ENCODE measurements around the gene CDH6.

CDH6 gene

DNA sequence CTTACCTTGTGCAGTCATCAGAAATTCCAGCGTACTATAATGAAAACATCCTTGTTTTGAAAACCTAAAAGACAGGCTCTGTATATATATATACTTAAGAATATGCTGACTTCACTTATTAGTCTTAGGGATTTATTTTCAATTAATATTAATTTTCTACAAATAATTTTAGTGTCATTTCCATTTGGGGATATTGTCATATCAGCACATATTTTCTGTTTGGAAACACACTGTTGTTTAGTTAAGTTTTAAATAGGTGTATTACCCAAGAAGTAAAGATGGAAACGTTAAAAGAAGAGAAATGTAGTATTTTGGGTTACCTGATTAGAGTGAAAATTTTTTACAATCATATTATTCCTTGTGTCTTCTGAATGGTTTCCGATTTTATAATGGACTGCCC lies 131.4 kb downstream of the CDH6 start:
- Histone ChIP-seq H3K27me3 (ENCODE audit: control insufficient read depth, insufficient read depth, low read length) (no peaks in the 10 kb centered on the region), H3K9ac (ENCODE audit: low read length) (no peak overlapping the region), H3K9me3 (ENCODE audit: control insufficient read depth, insufficient read depth, low read depth, low read length) (no peaks in the 10 kb centered on the region), H3K36me3 (ENCODE audit: control insufficient read depth, insufficient read depth, low read length) (no peaks in the 10 kb centered on the region), H3K27ac (ENCODE audit: low read depth, low read length) (no peak overlapping the region), H3K4me3 (ENCODE audit: low read depth, low read length) (no peak overlapping the region), H3K4me1 (ENCODE audit: control insufficient read depth, insufficient read depth, low read length) (no peaks in the 10 kb centered on the region)

DNA sequence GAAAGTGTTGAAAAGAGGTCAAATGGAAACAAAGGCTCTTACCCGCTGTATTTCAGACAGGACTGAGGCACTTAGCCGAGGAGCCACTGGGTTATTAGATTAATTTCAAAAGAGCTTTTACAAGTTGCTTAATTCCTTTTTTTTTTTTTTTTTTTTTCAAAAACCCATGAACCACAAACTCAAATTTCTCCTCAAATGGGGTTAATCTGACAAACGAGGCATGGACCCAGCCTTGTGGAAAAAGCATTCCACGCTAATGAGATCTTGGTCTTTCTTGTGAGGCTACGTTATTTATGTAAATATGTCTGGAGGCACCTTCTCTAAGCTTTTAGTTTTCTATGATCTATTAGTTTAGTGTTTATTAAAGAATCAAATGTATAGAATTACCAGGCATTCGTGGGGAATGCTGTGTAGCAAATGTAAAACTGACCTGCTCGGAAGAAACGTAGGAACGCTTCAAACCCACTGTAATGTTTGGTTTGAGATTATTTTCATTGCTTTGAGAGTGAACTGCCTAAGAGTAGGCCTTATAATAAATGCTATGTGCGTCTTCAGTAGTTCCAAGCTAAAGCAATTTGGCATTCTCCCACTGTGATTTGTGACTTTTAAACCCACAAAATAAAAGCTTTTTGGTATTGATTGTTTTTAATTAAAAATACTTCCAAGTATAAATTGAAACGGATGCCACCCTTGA lies 134.7 kb downstream of the CDH6 start:
- H3K4me3 ChIP-seq (ENCODE audit: low read depth, low read length) = no peak overlapping the region
- no peaks in the 10 kb centered on the region for H3K36me3 ChIP-seq (ENCODE audit: control insufficient read depth, insufficient read depth, low read length)
- H3K9ac ChIP-seq (ENCODE audit: low read length) = no peak overlapping the region
- no peak overlapping the region for H3K27ac ChIP-seq (ENCODE audit: low read depth, low read length)
- no peaks in the 10 kb centered on the region for H3K4me1 ChIP-seq (ENCODE audit: control insufficient read depth, insufficient read depth, low read length)
- no peaks in the 10 kb centered on the region for H3K27me3 ChIP-seq (ENCODE audit: control insufficient read depth, insufficient read depth, low read length)
- no peaks in the 10 kb centered on the region for H3K9me3 ChIP-seq (ENCODE audit: control insufficient read depth, insufficient read depth, low read depth, low read length)

DNA sequence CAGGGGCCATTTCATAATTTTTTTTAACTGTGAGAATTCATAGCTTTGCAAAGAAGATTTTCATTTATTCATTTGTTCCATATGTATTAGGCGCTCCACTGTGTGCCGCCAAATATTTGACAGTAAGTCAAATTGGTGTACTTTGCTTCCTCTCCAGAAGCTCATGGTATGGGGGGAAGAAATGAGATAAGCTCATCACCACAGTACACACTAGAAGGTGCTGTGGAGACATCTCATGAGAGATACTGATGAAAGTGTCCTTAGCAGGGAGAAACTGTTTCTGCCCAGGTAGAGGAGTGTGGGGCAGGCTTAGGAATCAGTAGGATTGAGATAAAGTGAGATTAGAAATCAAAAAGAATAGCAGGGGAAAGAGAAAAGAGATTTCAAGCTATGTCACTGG lies 136.2 kb downstream of the CDH6 start:
- Histone ChIP-seq H3K36me3 (ENCODE audit: control insufficient read depth, insufficient read depth, low read length) (no peaks in the 10 kb centered on the region), H3K9me3 (ENCODE audit: control insufficient read depth, insufficient read depth, low read depth, low read length) (no peaks in the 10 kb centered on the region)

DNA sequence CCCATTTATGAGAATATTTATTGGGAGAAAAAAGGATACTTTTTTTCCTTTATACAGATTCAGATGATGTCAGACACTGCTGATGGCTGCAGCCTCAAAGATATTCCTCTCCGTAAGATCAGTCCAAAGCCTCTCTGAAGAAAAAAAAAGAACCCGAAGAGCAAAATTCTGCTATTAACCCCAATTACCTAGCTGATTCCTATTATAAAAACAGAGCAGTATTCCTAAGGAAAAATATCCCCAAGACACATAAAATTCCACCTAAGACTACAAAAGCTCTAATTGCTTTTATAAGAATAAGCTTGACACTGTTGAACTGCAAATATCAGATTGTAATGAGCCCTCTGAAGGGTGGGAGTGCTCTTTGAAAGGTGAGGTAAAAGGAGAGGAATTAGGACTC lies 138.7 kb downstream of the CDH6 start:
- Histone ChIP-seq H3K9ac (ENCODE audit: low read length) (no peak overlapping the region), H3K36me3 (ENCODE audit: control insufficient read depth, insufficient read depth, low read length) (no peaks in the 10 kb centered on the region), H3K4me1 (ENCODE audit: control insufficient read depth, insufficient read depth, low read length) (no peaks in the 10 kb centered on the region), H3K27me3 (ENCODE audit: control insufficient read depth, insufficient read depth, low read length) (no peaks in the 10 kb centered on the region), H3K9me3 (ENCODE audit: control insufficient read depth, insufficient read depth, low read depth, low read length) (no peaks in the 10 kb centered on the region), H3K27ac (ENCODE audit: low read depth, low read length) (no peak overlapping the region), H3K4me3 (ENCODE audit: low read depth, low read length) (no peak overlapping the region)

More for the DNA sequence above, 136.2 kb downstream of the CDH6 start:
- Histone ChIP-seq H3K27ac (ENCODE audit: low read depth, low read length) (no peak overlapping the region), H3K4me3 (ENCODE audit: low read depth, low read length) (no peak overlapping the region), H3K9ac (ENCODE audit: low read length) (no peak overlapping the region), H3K27me3 (ENCODE audit: control insufficient read depth, insufficient read depth, low read length) (no peaks in the 10 kb centered on the region), H3K4me1 (ENCODE audit: control insufficient read depth, insufficient read depth, low read length) (no peaks in the 10 kb centered on the region)

DNA sequence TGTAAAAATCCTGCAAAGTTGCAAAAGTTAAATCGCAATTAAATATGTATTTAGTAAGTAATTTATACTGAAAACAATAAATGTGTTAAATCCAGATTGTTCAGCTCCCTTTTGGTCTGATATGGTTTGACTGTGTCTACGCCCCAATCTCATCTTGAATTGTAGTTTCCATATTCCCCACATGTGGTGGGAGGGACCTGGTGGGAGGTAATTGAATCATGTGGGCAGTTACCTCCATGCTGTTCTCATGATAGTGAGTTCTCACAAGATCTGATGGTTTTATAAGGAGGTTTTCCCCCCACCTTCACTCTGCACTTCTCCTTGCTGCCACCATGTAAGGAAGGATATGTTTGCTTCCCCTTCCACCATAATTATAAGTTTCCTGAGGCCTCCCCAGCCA lies 140.0 kb downstream of the CDH6 start:
- H3K27me3 ChIP-seq (ENCODE audit: control insufficient read depth, insufficient read depth, low read length) = no peaks in the 10 kb centered on the region
- H3K9me3 ChIP-seq (ENCODE audit: control insufficient read depth, insufficient read depth, low read depth, low read length) = no peaks in the 10 kb centered on the region
- H3K4me3 ChIP-seq (ENCODE audit: low read depth, low read length) = no peak overlapping the region
- H3K9ac ChIP-seq (ENCODE audit: low read length) = no peak overlapping the region
- no peaks in the 10 kb centered on the region for H3K36me3 ChIP-seq (ENCODE audit: control insufficient read depth, insufficient read depth, low read length)
- H3K27ac ChIP-seq (ENCODE audit: low read depth, low read length) = no peak overlapping the region
- no peaks in the 10 kb centered on the region for H3K4me1 ChIP-seq (ENCODE audit: control insufficient read depth, insufficient read depth, low read length)

DNA sequence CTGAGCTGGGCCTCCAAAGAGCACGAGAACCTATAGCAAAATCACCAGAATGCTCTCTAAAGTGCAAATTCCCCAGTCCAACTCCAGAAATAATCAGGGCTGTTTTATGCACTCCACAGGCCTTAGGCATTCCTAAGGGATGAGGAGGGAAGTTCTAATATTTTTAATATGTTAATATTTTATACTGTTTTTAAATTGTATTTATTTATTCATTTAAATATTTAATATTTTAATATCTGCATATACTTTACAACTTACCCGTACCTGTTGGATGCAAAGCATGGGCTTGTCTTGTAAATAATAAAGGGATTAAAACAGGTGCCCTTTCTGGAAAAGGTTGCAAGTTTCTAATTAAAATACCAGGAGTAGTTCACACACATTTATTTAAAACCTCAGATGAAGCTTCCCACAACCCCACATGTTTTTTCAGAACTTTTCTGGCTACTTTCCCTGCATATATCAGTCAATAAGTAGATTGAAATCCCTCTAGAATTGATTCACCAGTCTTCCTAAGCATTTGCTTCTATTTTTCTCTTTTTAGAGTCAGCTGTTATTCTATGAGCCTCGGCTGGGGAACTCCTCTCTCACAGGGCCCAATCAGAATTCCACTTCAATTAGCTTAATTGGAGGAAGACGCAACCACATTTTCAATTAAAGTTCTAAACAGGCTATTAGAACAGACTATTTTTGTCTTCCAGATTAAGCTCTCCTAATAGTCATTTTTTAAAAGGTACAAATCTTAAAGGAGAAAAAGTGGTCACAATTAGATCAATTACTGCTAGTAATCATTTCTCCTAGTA lies 140.8 kb downstream of the CDH6 start:
- Histone ChIP-seq H3K9ac (ENCODE audit: low read length) (no peak overlapping the region), H3K4me1 (ENCODE audit: control insufficient read depth, insufficient read depth, low read length) (no peaks in the 10 kb centered on the region), H3K36me3 (ENCODE audit: control insufficient read depth, insufficient read depth, low read length) (no peaks in the 10 kb centered on the region), H3K27ac (ENCODE audit: low read depth, low read length) (no peak overlapping the region), H3K9me3 (ENCODE audit: control insufficient read depth, insufficient read depth, low read depth, low read length) (no peaks in the 10 kb centered on the region), H3K27me3 (ENCODE audit: control insufficient read depth, insufficient read depth, low read length) (no peaks in the 10 kb centered on the region), H3K4me3 (ENCODE audit: low read depth, low read length) (no peak overlapping the region)

DNA sequence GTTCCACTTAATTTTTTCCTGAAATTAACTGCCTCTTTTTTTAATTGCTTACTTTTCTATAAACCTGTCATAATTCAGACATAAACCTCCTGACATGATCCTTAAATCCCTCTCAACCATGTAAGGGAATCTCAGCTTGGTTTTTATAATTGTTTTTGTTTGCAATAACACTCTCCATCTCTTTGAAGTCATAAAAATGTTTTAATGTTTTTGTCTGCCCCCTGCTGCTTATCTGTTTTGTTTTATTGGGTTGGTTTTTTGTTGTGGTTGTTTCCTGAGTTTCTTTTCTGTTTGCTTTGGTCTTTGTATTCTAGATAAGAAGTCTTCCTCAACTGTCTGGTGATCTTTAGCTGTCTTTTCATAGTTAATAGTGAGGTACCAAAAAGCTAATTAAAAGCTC lies 142.0 kb downstream of the CDH6 start:
- H3K36me3 ChIP-seq (ENCODE audit: control insufficient read depth, insufficient read depth, low read length) = no peaks in the 10 kb centered on the region
- no peaks in the 10 kb centered on the region for H3K4me1 ChIP-seq (ENCODE audit: control insufficient read depth, insufficient read depth, low read length)
- no peak overlapping the region for H3K27ac ChIP-seq (ENCODE audit: low read depth, low read length)
- H3K4me3 ChIP-seq (ENCODE audit: low read depth, low read length) = no peak overlapping the region
- no peaks in the 10 kb centered on the region for H3K9me3 ChIP-seq (ENCODE audit: control insufficient read depth, insufficient read depth, low read depth, low read length)
- no peak overlapping the region for H3K9ac ChIP-seq (ENCODE audit: low read length)
- no peaks in the 10 kb centered on the region for H3K27me3 ChIP-seq (ENCODE audit: control insufficient read depth, insufficient read depth, low read length)

DNA sequence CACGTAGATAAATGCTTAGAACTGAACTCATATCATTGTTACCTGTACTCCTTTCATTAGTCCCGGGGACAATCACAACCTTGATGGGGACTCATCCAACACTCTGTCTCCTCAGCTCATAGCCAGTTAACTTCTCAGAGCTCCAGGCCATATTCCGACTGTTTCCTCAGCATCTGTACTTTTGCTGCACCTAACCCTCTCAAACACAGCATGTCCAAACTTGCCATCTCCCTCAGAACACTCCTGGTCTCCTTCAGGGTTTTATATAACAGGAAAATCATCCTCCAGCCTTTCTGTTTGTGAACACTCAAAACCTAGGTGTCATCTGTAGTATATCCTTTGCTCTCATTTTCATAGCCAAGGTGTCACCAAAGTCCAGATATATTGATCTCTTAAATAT lies 150.5 kb downstream of the CDH6 start:
- Histone ChIP-seq H3K4me3 (ENCODE audit: low read depth, low read length) (no peak overlapping the region), H3K4me1 (ENCODE audit: control insufficient read depth, insufficient read depth, low read length) (no peaks in the 10 kb centered on the region), H3K36me3 (ENCODE audit: control insufficient read depth, insufficient read depth, low read length) (no peaks in the 10 kb centered on the region), H3K9ac (ENCODE audit: low read length) (no peak overlapping the region), H3K27ac (ENCODE audit: low read depth, low read length) (no peak overlapping the region), H3K9me3 (ENCODE audit: control insufficient read depth, insufficient read depth, low read depth, low read length) (peaks cover 6% of the 10 kb centered on the region; the same call in 1 of the 2 replicates), H3K27me3 (ENCODE audit: control insufficient read depth, insufficient read depth, low read length) (no peaks in the 10 kb centered on the region)

DNA sequence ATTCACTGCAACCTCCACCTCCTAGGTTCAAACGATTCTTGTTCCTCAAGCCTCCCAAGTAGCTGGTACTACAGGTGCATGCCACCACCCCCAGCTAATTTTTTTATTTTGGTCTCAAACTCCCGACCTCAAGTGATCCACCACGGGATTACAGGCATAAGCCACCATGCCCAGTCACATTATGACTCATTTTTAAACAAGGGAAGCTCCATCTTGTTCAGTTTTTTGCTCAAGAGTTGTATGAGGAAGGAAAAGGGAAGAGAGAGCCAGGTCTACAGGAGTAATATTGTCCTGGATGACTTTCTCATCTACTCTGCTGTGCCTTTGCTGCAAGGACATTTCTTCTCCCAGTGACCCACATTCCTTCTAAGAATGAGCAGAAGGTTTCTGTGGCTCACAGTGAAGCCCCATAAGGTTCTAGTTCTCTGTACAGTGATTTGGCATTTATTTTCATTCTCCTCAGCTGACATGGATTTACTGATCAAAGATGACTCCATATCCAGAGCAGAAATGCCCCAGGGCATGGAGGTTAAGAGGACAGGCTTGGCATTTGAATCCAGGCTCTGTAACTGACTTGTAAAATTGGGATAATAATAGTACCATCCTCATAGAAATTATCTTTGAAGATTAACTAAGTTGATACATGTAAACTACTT lies 153.5 kb downstream of the CDH6 start:
- Histone ChIP-seq H3K27me3 (ENCODE audit: control insufficient read depth, insufficient read depth, low read length) (no peaks in the 10 kb centered on the region), H3K9ac (ENCODE audit: low read length) (no peak overlapping the region), H3K27ac (ENCODE audit: low read depth, low read length) (no peak overlapping the region), H3K9me3 (ENCODE audit: control insufficient read depth, insufficient read depth, low read depth, low read length) (peaks cover 6% of the 10 kb centered on the region; the same call in 1 of the 2 replicates), H3K36me3 (ENCODE audit: control insufficient read depth, insufficient read depth, low read length) (no peaks in the 10 kb centered on the region), H3K4me1 (ENCODE audit: control insufficient read depth, insufficient read depth, low read length) (no peaks in the 10 kb centered on the region), H3K4me3 (ENCODE audit: low read depth, low read length) (no peak overlapping the region)

DNA sequence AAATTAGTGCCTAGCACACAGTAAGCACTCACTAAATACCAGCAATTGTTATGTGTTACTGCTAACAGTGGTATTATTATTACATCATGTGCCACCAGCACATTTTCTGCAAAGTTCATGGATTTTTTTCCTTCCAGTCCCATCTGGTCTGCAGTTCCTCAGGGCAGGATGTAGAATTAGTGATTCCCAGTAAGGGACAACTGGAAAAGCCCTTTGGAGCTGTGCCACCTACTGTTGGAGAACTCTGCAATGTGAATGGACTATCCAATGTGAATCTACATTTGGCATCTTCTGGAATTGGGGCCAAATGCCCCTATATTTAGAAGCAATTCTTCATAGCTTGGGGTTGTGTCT lies 154.0 kb downstream of the CDH6 start:
- H3K27ac ChIP-seq (ENCODE audit: low read depth, low read length) = no peak overlapping the region
- no peak overlapping the region for H3K9ac ChIP-seq (ENCODE audit: low read length)
- peaks cover 6% of the 10 kb centered on the region; the same call in 1 of the 2 replicates for H3K9me3 ChIP-seq (ENCODE audit: control insufficient read depth, insufficient read depth, low read depth, low read length)
- no peaks in the 10 kb centered on the region for H3K27me3 ChIP-seq (ENCODE audit: control insufficient read depth, insufficient read depth, low read length)
- no peaks in the 10 kb centered on the region for H3K36me3 ChIP-seq (ENCODE audit: control insufficient read depth, insufficient read depth, low read length)
- no peak overlapping the region for H3K4me3 ChIP-seq (ENCODE audit: low read depth, low read length)
- H3K4me1 ChIP-seq (ENCODE audit: control insufficient read depth, insufficient read depth, low read length) = no peaks in the 10 kb centered on the region

DNA sequence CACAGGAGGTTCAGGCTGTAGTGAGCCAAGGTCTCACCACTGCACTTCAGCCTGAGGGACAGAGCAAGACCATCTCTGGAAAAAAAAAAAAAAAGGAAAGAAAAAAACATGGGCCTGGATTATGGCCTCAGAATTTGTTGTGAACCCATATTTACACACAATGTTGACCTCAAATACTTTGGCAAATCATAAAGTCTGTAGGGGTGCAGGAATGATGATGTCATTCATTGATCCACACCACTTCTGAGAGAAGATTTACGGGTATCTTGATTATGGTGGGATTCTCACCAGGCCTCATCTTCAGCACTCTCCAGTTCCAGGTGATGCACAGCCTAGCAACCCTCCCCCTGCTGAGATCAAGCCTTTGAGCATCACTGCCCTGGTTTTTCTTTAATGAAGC lies 156.9 kb downstream of the CDH6 start:
- Histone ChIP-seq H3K36me3 (ENCODE audit: control insufficient read depth, insufficient read depth, low read length) (no peaks in the 10 kb centered on the region), H3K4me1 (ENCODE audit: control insufficient read depth, insufficient read depth, low read length) (no peaks in the 10 kb centered on the region), H3K9me3 (ENCODE audit: control insufficient read depth, insufficient read depth, low read depth, low read length) (no peaks in the 10 kb centered on the region), H3K27ac (ENCODE audit: low read depth, low read length) (no peak overlapping the region), H3K4me3 (ENCODE audit: low read depth, low read length) (no peak overlapping the region), H3K9ac (ENCODE audit: low read length) (no peak overlapping the region), H3K27me3 (ENCODE audit: control insufficient read depth, insufficient read depth, low read length) (no peaks in the 10 kb centered on the region)
